Panc1 (cell line): Measurements from ENCODE around the gene AATF.

Experiments
- POLR2AphosphoS5 ChIP-seq: IDR thresholded peaks from 2 replicates; pipeline ENCODE4 v1.6.1; 2012; ENCODE audit warnings: mild to moderate bottlenecking, low read depth, low read length, moderate library complexity
- TCF7L2 ChIP-seq: IDR thresholded peaks from 2 replicates; pipeline ENCODE4 v1.6.1; 2011; ENCODE audit warnings: mild to moderate bottlenecking, low read depth, low read length, inconsistent platforms
- TF ChIP-seq, protein P1 (sequence below): fragments of 450-650 bp; IDR thresholded peaks from 2 replicates; pipeline ENCODE4 v1.5.1; 2017; ENCODE audit warnings: mild to moderate bottlenecking
- TF ChIP-seq, protein P2 (sequence below), 2 experiments: IDR thresholded peaks; 2 replicates each; pipeline ENCODE4 v1.6.1; 2011 to 2012; ENCODE audit warnings: low read depth in 2 of 2, control low read depth in 1 of 2, low read length in 1 of 2, mild to moderate bottlenecking in 1 of 2, moderate library complexity in 1 of 2; ENCODE audit not compliant: insufficient read depth in 1 of 2

DNA sequence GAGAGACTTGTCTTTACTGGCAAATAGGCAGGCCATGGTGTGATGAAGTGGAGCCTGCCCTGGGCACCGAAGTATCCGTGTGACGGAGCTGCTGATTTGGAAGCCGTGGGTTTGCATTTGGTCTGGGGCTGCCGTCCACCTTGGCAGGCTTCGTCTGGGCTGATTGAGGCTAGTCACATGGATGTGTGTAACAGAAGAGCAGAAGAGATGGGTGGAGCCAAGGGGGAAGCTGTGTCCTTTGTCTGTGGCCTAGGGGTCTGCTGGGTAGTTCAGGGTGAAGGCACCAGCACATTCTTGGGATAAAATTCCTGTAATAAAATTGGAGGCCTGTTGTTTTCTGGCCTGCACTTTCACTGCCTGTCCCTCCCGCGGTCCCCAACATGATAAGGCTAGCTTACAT is 106.1 kb downstream of the AATF start:
- TF ChIP-seq, protein P1, sequence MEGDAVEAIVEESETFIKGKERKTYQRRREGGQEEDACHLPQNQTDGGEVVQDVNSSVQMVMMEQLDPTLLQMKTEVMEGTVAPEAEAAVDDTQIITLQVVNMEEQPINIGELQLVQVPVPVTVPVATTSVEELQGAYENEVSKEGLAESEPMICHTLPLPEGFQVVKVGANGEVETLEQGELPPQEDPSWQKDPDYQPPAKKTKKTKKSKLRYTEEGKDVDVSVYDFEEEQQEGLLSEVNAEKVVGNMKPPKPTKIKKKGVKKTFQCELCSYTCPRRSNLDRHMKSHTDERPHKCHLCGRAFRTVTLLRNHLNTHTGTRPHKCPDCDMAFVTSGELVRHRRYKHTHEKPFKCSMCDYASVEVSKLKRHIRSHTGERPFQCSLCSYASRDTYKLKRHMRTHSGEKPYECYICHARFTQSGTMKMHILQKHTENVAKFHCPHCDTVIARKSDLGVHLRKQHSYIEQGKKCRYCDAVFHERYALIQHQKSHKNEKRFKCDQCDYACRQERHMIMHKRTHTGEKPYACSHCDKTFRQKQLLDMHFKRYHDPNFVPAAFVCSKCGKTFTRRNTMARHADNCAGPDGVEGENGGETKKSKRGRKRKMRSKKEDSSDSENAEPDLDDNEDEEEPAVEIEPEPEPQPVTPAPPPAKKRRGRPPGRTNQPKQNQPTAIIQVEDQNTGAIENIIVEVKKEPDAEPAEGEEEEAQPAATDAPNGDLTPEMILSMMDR = no peak
- no peak for TF ChIP-seq POLR2AphosphoS5
- TF ChIP-seq, protein P2, sequence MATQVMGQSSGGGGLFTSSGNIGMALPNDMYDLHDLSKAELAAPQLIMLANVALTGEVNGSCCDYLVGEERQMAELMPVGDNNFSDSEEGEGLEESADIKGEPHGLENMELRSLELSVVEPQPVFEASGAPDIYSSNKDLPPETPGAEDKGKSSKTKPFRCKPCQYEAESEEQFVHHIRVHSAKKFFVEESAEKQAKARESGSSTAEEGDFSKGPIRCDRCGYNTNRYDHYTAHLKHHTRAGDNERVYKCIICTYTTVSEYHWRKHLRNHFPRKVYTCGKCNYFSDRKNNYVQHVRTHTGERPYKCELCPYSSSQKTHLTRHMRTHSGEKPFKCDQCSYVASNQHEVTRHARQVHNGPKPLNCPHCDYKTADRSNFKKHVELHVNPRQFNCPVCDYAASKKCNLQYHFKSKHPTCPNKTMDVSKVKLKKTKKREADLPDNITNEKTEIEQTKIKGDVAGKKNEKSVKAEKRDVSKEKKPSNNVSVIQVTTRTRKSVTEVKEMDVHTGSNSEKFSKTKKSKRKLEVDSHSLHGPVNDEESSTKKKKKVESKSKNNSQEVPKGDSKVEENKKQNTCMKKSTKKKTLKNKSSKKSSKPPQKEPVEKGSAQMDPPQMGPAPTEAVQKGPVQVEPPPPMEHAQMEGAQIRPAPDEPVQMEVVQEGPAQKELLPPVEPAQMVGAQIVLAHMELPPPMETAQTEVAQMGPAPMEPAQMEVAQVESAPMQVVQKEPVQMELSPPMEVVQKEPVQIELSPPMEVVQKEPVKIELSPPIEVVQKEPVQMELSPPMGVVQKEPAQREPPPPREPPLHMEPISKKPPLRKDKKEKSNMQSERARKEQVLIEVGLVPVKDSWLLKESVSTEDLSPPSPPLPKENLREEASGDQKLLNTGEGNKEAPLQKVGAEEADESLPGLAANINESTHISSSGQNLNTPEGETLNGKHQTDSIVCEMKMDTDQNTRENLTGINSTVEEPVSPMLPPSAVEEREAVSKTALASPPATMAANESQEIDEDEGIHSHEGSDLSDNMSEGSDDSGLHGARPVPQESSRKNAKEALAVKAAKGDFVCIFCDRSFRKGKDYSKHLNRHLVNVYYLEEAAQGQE (IDR thresholded peaks at IDR 0.05; ENCODE audit: insufficient read depth in 1 of 2, low read depth in 2 of 2, low read length in 1 of 2) = no peak
- no peak for TF ChIP-seq TCF7L2
